Parathyroid adenoma (tissue), 2 donors: ENCODE data around the gene SEMG1.

ENCODE experiments used
- H2AFZ ChIP-seq: fragments of 300-600 bp; sonication (generic); one replicate; pipeline ENCODE4 v1.7.0; 2017; ENCODE audit warnings: antibody characterized with exemption, mild to moderate bottlenecking
- H3K27ac ChIP-seq: fragments of 300-600 bp; sonication (generic); one replicate; pipeline ENCODE4 v1.7.0; 2017
- H3K27me3 ChIP-seq: fragments of 300-600 bp; sonication (generic); one replicate; pipeline ENCODE4 v1.7.0; 2017; ENCODE audit warnings: low read length; ENCODE audit not compliant: control insufficient read depth, insufficient read depth
- H3K36me3 ChIP-seq: fragments of 300-600 bp; sonication (generic); one replicate; pipeline ENCODE4 v1.7.0; 2017; ENCODE audit warnings: low read length; ENCODE audit not compliant: control insufficient read depth, insufficient read depth
- H3K4me1 ChIP-seq: fragments of 300-600 bp; sonication (generic); one replicate; pipeline ENCODE4 v1.7.0; 2017; ENCODE audit warnings: control low read depth
- H3K4me2 ChIP-seq: fragments of 300-600 bp; sonication (generic); one replicate; pipeline ENCODE4 v1.7.0; 2017; ENCODE audit warnings: low read length
- H3K4me3 ChIP-seq: fragments of 300-600 bp; sonication (generic); one replicate; pipeline ENCODE4 v1.7.0; 2017; ENCODE audit warnings: low read depth, low read length
- H3K79me2 ChIP-seq: fragments of 300-600 bp; sonication (generic); one replicate; pipeline ENCODE4 v1.7.0; 2017; ENCODE audit warnings: control low read depth
- H3K9ac ChIP-seq: fragments of 300-600 bp; sonication (generic); one replicate; pipeline ENCODE4 v1.7.0; 2017; ENCODE audit warnings: mild to moderate bottlenecking
- H3K9me3 ChIP-seq: fragments of 300-600 bp; sonication (generic); one replicate; pipeline ENCODE4 v1.7.0; 2017; ENCODE audit warnings: low read length; ENCODE audit not compliant: control insufficient read depth
- CTCF ChIP-seq: fragments of 300-600 bp; sonication (generic); IDR thresholded peaks from one replicate; pipeline ENCODE4 v1.7.0; 2017; ENCODE audit warnings: antibody characterized with exemption, mild to moderate bottlenecking
- donor health status: primary hyperparathyroidism.

SEMG1 gene

DNA sequence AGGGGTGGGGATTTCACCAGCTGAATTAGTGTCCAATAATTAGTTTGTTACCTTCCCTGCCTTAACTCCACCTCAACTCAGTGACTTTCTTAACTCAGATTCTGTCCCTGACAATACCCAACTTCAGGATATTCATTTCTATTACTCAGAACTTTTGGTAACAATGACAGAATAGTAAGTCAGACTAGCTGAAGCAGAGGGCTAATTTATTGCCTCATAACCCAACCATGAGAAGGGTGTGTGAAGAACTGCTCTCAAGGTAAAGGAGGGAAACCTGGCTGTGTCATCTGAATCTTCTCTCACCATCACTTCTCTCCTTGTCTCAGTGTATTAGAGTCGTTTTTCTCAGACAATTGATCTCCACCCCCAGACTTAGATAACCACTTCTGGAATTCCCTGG, 33.3 kb upstream of the SEMG1 start:
- no peak overlapping the region for H3K9ac ChIP-seq
- no peaks in the 10 kb centered on the region for H3K27me3 ChIP-seq
- H3K36me3 ChIP-seq = no peaks in the 10 kb centered on the region
- no peaks in the 10 kb centered on the region for H3K79me2 ChIP-seq
- H3K4me1 ChIP-seq = no peaks in the 10 kb centered on the region
- H3K4me2 ChIP-seq = no peak overlapping the region
- no peak overlapping the region for H3K4me3 ChIP-seq
- no peak overlapping the region for H3K27ac ChIP-seq
- no peak for TF ChIP-seq CTCF
- no peak overlapping the region for H2AFZ ChIP-seq
- H3K9me3 ChIP-seq = no peaks in the 10 kb centered on the region

DNA sequence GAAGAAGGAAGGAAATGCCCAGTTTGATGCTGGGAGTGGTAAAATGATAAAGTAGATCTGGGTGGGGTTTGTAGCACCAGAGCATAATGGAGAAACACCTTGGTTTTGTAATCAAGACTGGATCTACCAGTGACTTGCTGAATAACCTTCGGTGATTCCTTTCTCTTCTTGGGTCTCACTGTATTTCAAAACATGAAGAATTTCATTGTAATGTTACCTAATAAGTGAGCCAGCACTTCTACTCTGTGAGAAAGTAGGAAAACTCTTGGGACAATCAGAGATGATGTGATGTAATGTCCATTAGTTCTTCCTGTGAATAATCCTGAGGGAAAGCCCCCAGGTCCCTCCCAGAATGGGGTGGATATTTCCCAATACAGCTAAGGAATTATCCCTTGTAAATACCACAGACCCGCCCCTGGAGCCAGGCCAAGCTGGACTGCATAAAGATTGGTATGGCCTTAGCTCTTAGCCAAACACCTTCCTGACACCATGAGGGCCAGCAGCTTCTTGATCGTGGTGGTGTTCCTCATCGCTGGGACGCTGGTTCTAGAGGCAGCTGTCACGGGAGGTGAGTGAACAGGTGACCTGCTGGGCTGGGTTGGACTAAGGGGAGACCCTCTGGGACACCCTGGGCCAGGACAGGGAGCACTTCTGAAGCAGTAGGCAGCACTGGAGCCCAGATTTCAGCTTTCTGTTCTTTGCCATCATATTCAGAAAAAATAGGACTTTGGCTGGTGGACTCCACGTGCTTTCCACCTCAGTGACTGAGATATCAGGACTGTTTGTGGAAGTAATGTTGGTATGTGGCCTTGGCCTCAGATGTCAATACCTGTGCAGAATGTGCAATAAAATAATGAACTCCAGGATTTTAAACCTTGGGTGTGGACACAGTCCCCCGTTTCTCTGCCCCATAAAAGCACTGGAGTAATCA, 32.1 kb upstream of the SEMG1 start, which contains the start of gene PI3:
TSS of gene PI3 (plus strand) at position 469 of the 931 bp plus-strand sequence. CDS start at position 490, 21 bp downstream.
- no peaks in the 10 kb centered on the region for H3K4me1 ChIP-seq
- H3K79me2 ChIP-seq = no peaks in the 10 kb centered on the region
- no peaks in the 10 kb centered on the region for H3K9me3 ChIP-seq
- no peak within 1 kb of the TSS for H3K4me3 ChIP-seq
- H3K27me3 ChIP-seq = no peaks in the 10 kb centered on the region
- TF ChIP-seq CTCF = no peak
- H3K36me3 ChIP-seq = no peaks in the 10 kb centered on the region
- no peak within 1 kb of the TSS for H2AFZ ChIP-seq
- H3K4me2 ChIP-seq = no peak within 1 kb of the TSS
- H3K27ac ChIP-seq = no peak within 1 kb of the TSS
- H3K9ac ChIP-seq = no peak within 1 kb of the TSS

GRCh38 chr20:45176526-45177267, 30.1 kb upstream of the SEMG1 start:
- Histone ChIP-seq H3K4me2 (no peak overlapping the region), H3K4me1 (no peaks in the 10 kb centered on the region), H2AFZ (no peak overlapping the region), H3K79me2 (no peaks in the 10 kb centered on the region), H3K27ac (no peak overlapping the region), H3K4me3 (no peak overlapping the region), H3K9me3 (no peaks in the 10 kb centered on the region), H3K27me3 (no peaks in the 10 kb centered on the region), H3K9ac (no peak overlapping the region), H3K36me3 (no peaks in the 10 kb centered on the region)
- TF ChIP-seq CTCF = no peak

GRCh38 chr20:45179166-45179565, 27.7 kb upstream of the SEMG1 start:
- Histone ChIP-seq H3K9me3 (no peaks in the 10 kb centered on the region), H3K27me3 (no peaks in the 10 kb centered on the region), H3K4me2 (no peak overlapping the region), H3K9ac (no peak overlapping the region), H3K4me3 (no peak overlapping the region), H3K36me3 (no peaks in the 10 kb centered on the region), H3K27ac (no peak overlapping the region), H3K79me2 (no peaks in the 10 kb centered on the region), H3K4me1 (no peaks in the 10 kb centered on the region), H2AFZ (no peak overlapping the region)
- no peak for TF ChIP-seq CTCF
